ENCODE data around the gene FXYD1. TPM values are rescaled to one million over a fixed set of nuclear protein-coding genes. Genes with fewer than 3 reads are reported as not detected.
A peak's percentile ranks its signal among the peaks of the same experiment; 100 is the strongest.

Gene FXYD1
- total RNA-seq, 1 experiment from 2014 or later = 13.3 TPM

DNA sequence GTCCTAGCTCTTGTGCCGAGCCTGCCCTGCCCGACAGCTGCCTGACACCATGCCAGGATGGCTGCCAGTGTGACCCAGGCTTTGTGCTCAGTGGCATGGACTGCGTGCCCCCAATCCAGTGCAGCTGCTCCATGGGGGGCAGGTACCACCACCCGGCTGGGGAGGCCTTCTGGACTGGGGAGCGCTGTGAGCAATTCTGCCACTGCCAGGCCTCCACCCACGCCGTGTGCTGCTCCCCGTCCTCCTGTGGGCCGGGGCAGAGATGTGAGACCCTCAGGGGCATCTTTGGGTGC lies 32.4 kb upstream of the FXYD1 start:
- Mint-ChIP-seq H3K4me1 (peaks cover 8% of the 10 kb centered on the region), H3K36me3 (0 out of 2 replicates have a peak, but pooled peaks cover 3% of the 10 kb centered on the region), H3K27ac (no peak overlapping the region), H3K27me3 (ENCODE audit: low read depth) (no peaks in the 10 kb centered on the region), H3K4me3 (no peak overlapping the region), H3K9me3 (peaks cover 8% of the 10 kb centered on the region; the same call in 1 of the 2 replicates)
- no peak for ATAC-seq
- TF ChIP-seq, protein P1, sequence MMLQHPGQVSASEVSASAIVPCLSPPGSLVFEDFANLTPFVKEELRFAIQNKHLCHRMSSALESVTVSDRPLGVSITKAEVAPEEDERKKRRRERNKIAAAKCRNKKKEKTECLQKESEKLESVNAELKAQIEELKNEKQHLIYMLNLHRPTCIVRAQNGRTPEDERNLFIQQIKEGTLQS (CRISPR knock-in tag; conservative IDR thresholded peaks at IDR 0.05) = no peak
- TF ChIP-seq, protein P2, sequence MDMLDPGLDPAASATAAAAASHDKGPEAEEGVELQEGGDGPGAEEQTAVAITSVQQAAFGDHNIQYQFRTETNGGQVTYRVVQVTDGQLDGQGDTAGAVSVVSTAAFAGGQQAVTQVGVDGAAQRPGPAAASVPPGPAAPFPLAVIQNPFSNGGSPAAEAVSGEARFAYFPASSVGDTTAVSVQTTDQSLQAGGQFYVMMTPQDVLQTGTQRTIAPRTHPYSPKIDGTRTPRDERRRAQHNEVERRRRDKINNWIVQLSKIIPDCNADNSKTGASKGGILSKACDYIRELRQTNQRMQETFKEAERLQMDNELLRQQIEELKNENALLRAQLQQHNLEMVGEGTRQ (CRISPR knock-in tag; IDR thresholded peaks at IDR 0.05) = no peak
- ChIA-PET CTCF (interaction anchor here (0.7 kb wide), 1 partner anchor 9 kb away, joined by 3 read pairs; no protein-coding TSS in a partner anchor), POLR2A (no interaction called here)
- no peak for DNase-seq (ENCODE audit: low spot score)

GRCh38 chr19:35106898-35107541 lies 31.6 kb upstream of the FXYD1 start:
- ATAC-seq = no peak
- no peak overlapping the region for H3K4me3 Mint-ChIP-seq
- peaks cover 11% of the 10 kb centered on the region for H3K4me1 Mint-ChIP-seq
- H3K27ac Mint-ChIP-seq = no peak overlapping the region
- DNase-seq (ENCODE audit: low spot score) = no peak
- H3K9me3 Mint-ChIP-seq = peaks cover 8% of the 10 kb centered on the region; the same call in 1 of the 2 replicates
- no peaks in the 10 kb centered on the region for H3K27me3 Mint-ChIP-seq (ENCODE audit: low read depth)
- ChIA-PET CTCF (interaction anchor here (0.7 to 1.1 kb wide), 2 partner anchors 8 to 28 kb away, joined by 3 read pairs; partner anchors contain the start of gene LGI4), POLR2A (no interaction called here)
- TF ChIP-seq GTF2I (CRISPR knock-in tag; conservative IDR thresholded peaks at IDR 0.05) (peak; percentile 82), NR3C1 (CRISPR knock-in tag; conservative IDR thresholded peaks at IDR 0.05; ENCODE audit: low read depth) (no peak)
- H3K36me3 Mint-ChIP-seq = 0 out of 2 replicates have a peak, but pooled peaks cover 3% of the 10 kb centered on the region

DNA sequence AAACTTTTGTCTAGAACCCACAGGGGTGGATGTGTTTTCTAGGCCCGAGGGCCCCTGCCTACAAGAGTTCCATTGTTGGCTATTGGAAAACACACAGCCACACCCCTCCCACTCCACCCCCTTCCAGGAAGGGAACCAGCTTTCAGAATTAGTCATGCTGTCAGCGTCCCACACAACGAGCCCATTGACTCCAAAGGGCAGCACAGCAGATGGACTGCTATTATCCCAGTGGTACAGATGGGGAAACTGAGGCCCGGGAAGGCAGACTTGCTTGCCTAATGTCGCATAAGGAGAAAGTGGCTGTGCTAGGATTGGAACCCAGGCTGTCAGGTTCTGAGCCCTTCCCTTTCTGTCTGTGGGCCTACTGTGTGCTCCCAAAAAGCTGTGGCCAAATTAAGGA lies 31.1 kb upstream of the FXYD1 start:
- Mint-ChIP-seq H3K27ac (no peak overlapping the region), H3K4me3 (no peak overlapping the region), H3K4me1 (peaks cover 13% of the 10 kb centered on the region), H3K9me3 (peaks cover 8% of the 10 kb centered on the region; the same call in 1 of the 2 replicates), H3K36me3 (0 out of 2 replicates have a peak, but pooled peaks cover 3% of the 10 kb centered on the region), H3K27me3 (ENCODE audit: low read depth) (no peaks in the 10 kb centered on the region)
- no peak for DNase-seq (ENCODE audit: low spot score)
- TF ChIP-seq MAX (CRISPR knock-in tag; IDR thresholded peaks at IDR 0.05) (no peak), ZNF317 (CRISPR knock-in tag; IDR thresholded peaks at IDR 0.05; ENCODE audit: borderline replicate concordance, low read depth) (no peak), CBFB (CRISPR knock-in tag; IDR thresholded peaks at IDR 0.05; ENCODE audit: low read depth) (no peak), ZNF425 (CRISPR knock-in tag; conservative IDR thresholded peaks at IDR 0.05) (no peak), NFE2L1 (CRISPR knock-in tag; IDR thresholded peaks at IDR 0.05) (no peak), SOX15 (CRISPR knock-in tag; IDR thresholded peaks at IDR 0.05) (no peak), SMAD3 (CRISPR knock-in tag; IDR thresholded peaks at IDR 0.05; ENCODE audit: borderline replicate concordance) (no peak)
- TF ChIP-seq, protein P3, sequence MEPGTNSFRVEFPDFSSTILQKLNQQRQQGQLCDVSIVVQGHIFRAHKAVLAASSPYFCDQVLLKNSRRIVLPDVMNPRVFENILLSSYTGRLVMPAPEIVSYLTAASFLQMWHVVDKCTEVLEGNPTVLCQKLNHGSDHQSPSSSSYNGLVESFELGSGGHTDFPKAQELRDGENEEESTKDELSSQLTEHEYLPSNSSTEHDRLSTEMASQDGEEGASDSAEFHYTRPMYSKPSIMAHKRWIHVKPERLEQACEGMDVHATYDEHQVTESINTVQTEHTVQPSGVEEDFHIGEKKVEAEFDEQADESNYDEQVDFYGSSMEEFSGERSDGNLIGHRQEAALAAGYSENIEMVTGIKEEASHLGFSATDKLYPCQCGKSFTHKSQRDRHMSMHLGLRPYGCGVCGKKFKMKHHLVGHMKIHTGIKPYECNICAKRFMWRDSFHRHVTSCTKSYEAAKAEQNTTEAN (CRISPR knock-in tag; IDR thresholded peaks at IDR 0.05) = no peak
- ATAC-seq = no peak
- CTCF ChIA-PET = interaction anchor here (0.7 to 1.1 kb wide), 2 partner anchors 16 to 28 kb away, joined by 3 to 4 read pairs; partner anchors contain the start of gene LGI4
- POLR2A ChIA-PET = no interaction called here

DNA sequence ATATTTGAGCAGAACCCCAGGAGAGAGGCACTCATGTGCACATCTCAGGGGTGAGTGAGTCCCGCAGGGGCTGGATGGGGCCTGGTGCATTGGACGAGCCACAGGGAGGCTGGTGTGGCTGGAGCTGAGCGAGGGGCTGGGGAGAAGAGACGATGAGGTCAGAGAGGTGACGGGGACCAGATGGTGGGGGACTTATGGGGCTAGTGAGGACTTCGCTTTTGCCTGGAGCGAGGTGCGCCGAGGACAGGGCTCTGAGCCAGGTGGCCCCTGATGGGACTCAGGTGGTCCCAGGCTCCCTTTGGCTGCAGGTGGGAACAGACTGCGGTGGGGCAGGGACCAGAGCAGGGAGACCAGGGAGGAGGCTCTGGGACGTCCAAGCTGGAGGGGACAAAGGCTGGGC lies 29.9 kb upstream of the FXYD1 start:
- no peak for DNase-seq (ENCODE audit: low spot score)
- ChIA-PET POLR2A (no interaction called here), CTCF (interaction anchor here (1.1 kb wide), 1 partner anchor 19 kb away, joined by 4 read pairs; no protein-coding TSS in a partner anchor)
- H3K27ac Mint-ChIP-seq = no peak overlapping the region
- H3K4me3 Mint-ChIP-seq = no peak overlapping the region
- 0 out of 2 replicates have a peak, but pooled peaks cover 3% of the 10 kb centered on the region for H3K36me3 Mint-ChIP-seq
- no peaks in the 10 kb centered on the region for H3K27me3 Mint-ChIP-seq (ENCODE audit: low read depth)
- peaks cover 20% of the 10 kb centered on the region for H3K4me1 Mint-ChIP-seq
- ATAC-seq = no peak
- H3K9me3 Mint-ChIP-seq = peaks cover 8% of the 10 kb centered on the region; the same call in 1 of the 2 replicates
- TF ChIP-seq, protein P4, sequence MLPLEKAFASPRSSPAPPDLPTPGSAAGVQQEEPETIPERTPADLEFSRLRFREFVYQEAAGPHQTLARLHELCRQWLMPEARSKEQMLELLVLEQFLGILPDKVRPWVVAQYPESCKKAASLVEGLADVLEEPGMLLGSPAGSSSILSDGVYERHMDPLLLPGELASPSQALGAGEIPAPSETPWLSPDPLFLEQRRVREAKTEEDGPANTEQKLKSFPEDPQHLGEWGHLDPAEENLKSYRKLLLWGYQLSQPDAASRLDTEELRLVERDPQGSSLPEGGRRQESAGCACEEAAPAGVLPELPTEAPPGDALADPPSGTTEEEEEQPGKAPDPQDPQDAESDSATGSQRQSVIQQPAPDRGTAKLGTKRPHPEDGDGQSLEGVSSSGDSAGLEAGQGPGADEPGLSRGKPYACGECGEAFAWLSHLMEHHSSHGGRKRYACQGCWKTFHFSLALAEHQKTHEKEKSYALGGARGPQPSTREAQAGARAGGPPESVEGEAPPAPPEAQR (CRISPR knock-in tag; IDR thresholded peaks at IDR 0.05) = no peak
- TF ChIP-seq ZNF671 (CRISPR knock-in tag; IDR thresholded peaks at IDR 0.05) (no peak), MXD4 (CRISPR knock-in tag; IDR thresholded peaks at IDR 0.05; ENCODE audit: borderline replicate concordance) (no peak), FOXJ3 (CRISPR knock-in tag; IDR thresholded peaks at IDR 0.05; ENCODE audit: borderline replicate concordance) (no peak), CTCF (IDR thresholded peaks at IDR 0.05) (no peak), KAT7 (CRISPR knock-in tag; IDR thresholded peaks at IDR 0.05; ENCODE audit: borderline replicate concordance) (no peak)
- TF ChIP-seq, protein P5, sequence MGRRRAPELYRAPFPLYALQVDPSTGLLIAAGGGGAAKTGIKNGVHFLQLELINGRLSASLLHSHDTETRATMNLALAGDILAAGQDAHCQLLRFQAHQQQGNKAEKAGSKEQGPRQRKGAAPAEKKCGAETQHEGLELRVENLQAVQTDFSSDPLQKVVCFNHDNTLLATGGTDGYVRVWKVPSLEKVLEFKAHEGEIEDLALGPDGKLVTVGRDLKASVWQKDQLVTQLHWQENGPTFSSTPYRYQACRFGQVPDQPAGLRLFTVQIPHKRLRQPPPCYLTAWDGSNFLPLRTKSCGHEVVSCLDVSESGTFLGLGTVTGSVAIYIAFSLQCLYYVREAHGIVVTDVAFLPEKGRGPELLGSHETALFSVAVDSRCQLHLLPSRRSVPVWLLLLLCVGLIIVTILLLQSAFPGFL (CRISPR knock-in tag; IDR thresholded peaks at IDR 0.05; ENCODE audit: borderline replicate concordance) = no peak

Data from WTC11 (cell line).